Measurements from ENCODE around the gene RYR3. TPM values are rescaled to one million over a fixed set of nuclear protein-coding genes. Genes with fewer than 3 reads are reported as not detected.

The RYR3 gene
- total and polyA plus RNA-seq, 7 experiments from 2014 or later, result 0.10 to 5.3 (median 1.2) TPM; not detected in 3

DNA sequence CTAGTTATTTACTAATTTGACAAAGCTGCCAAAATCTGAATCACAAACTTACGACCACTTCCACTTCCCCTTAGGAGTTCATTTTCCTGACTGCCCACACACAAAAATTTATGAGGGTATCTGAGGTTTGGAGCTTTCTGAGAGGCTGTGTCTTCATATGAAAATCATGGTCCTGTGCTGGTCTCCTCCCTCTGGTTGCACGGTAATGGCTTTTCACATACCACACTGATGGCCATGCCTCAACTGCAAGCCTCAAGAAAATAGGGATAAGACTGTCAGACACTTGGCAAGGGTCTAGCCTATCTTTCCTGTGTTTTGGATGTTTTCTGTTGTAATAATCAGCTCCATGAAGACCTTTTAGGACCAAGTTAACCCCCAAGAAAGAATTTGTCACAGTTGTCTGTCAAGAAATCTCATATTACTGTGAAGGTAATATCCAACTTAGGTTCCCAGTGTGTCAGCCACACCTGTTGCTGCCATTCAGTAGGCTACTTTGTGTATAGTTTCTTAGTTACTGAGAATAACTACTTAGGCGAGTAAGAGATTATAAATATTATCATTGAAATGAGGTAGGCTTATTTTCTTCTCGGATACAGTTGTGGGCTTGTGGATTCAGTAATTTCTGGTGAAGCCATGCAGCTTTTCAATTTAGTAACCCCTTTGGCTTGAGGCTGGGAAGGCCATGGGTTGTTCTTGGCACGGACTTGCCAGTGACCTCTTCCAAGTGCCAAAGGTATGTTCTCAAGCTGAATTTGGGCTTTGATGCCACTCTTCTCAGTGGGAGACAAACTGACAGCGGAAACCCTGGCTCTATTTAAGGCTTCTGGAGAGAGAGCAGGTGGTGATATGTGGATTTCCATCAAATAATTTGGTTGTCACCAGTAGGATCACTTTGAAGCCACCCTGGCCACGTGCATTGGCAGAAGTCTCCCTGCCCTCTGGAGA is 101.1 kb downstream of the RYR3 start:
- ChIA-PET CTCF (no interaction called here), POLR2A (no interaction called here)
- H3K27me3 ChIP-seq (ENCODE audit: control insufficient read depth in 2 of 2, insufficient read depth in 2 of 2, low read length in 2 of 2), result no peaks in the 10 kb centered on the region
- H3K27ac ChIP-seq (ENCODE audit: low read depth, low read length), result no peak overlapping the region
- intact Hi-C loops (cut with micrococcal nuclease), result no loop called here
- peaks cover 0 to 12% (median 5%) of the 10 kb centered on the region in 5 donors for H3K27me3 Mint-ChIP-seq
- DNase-seq (no peak), ATAC-seq (no peak)
- no peaks in the 10 kb centered on the region for H3K9me3 ChIP-seq (ENCODE audit: control insufficient read depth in 2 of 3, low read length in 3 of 3)
- H3K4me3 ChIP-seq (ENCODE audit: low read length), result no peak overlapping the region
- no peaks in the 10 kb centered on the region for H3K4me1 ChIP-seq (ENCODE audit: control insufficient read depth in 2 of 2, insufficient read depth in 2 of 2, low read length in 2 of 2)
- no peaks in the 10 kb centered on the region for H3K36me3 Mint-ChIP-seq
- H3K36me3 ChIP-seq (ENCODE audit: control insufficient read depth in 2 of 3, insufficient read depth in 3 of 3, low read length in 3 of 3), result no peaks in the 10 kb centered on the region
- peaks cover 0 to 5% (median 0%) of the 10 kb centered on the region in 11 donors for H3K9me3 Mint-ChIP-seq
- no peaks in the 10 kb centered on the region for H3K4me1 Mint-ChIP-seq
- no peak overlapping the region for H3K27ac Mint-ChIP-seq
- no peak overlapping the region for H3K4me3 Mint-ChIP-seq

DNA sequence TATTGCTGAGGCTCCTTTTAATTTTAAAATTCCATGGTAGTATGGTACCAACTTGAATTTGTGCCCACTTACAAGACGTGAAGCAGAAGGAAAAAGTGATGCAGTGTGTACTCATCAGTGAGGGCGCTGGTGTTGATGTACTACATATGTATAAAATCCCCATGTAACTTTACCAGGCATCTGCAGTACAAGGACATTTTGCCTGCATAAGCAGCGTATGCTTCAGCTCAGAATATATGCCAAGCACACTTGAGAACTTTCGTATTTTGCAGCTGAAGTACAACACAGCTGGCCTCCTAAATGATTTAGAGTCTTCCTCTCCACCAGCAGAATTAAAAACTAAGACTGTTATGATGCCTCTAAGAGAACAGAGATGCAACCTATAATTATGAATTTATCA is 108.9 kb downstream of the RYR3 start:
- Mint-ChIP-seq H3K9me3 (peaks cover 0 to 4% (median 0%) of the 10 kb centered on the region in 11 donors), H3K4me1 (no peaks in the 10 kb centered on the region), H3K27ac (no peak overlapping the region), H3K4me3 (no peak overlapping the region), H3K36me3 (no peaks in the 10 kb centered on the region), H3K27me3 (peaks cover 7 to 45% (median 21%) of the 10 kb centered on the region in 5 donors)
- Histone ChIP-seq H3K27me3 (ENCODE audit: control insufficient read depth in 2 of 2, insufficient read depth in 2 of 2, low read length in 2 of 2) (no peaks in the 10 kb centered on the region), H3K4me1 (ENCODE audit: control insufficient read depth in 2 of 2, insufficient read depth in 2 of 2, low read length in 2 of 2) (no peaks in the 10 kb centered on the region), H3K4me3 (ENCODE audit: low read length) (no peak overlapping the region), H3K36me3 (ENCODE audit: control insufficient read depth in 2 of 3, insufficient read depth in 3 of 3, low read length in 3 of 3) (no peaks in the 10 kb centered on the region), H3K9me3 (ENCODE audit: control insufficient read depth in 2 of 3, low read length in 3 of 3) (no peaks in the 10 kb centered on the region), H3K27ac (ENCODE audit: low read depth, low read length) (no peak overlapping the region)
- intact Hi-C loops (cut with micrococcal nuclease), result no loop called here
- ChIA-PET CTCF (no interaction called here), POLR2A (no interaction called here)
- ATAC-seq (no peak), DNase-seq (no peak)

DNA sequence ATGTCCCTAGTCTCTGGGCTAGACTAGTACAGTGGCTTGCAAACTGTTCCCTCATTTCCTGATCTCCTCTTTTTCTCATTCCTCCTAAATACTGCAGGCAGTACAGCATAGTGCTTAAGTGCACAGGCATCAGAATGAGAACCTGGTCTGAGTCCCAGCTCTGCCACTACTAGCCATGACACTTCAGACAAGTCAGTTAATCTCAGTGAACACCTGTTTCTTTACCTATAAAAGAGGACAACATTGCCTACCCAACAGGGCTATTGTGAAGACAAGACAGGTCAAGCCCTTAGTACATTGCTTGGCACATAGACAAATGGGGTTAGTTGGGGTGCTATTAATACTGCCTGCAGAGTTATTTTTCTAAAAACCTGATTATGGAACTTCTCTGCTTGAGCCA is 113.3 kb downstream of the RYR3 start:
- H3K36me3 ChIP-seq (ENCODE audit: control insufficient read depth in 2 of 3, insufficient read depth in 3 of 3, low read length in 3 of 3), result no peaks in the 10 kb centered on the region
- Mint-ChIP-seq H3K4me3 (no peak overlapping the region), H3K4me1 (no peaks in the 10 kb centered on the region), H3K27ac (no peak overlapping the region), H3K36me3 (no peaks in the 10 kb centered on the region), H3K27me3 (peaks cover 5 to 22% (median 7%) of the 10 kb centered on the region in 5 donors), H3K9me3 (peaks cover 0 to 12% (median 0%) of the 10 kb centered on the region in 11 donors)
- intact Hi-C loops (cut with micrococcal nuclease), result no loop called here
- no peak for ATAC-seq
- H3K9me3 ChIP-seq (ENCODE audit: control insufficient read depth in 2 of 3, low read length in 3 of 3), result no peaks in the 10 kb centered on the region
- no peaks in the 10 kb centered on the region for H3K4me1 ChIP-seq (ENCODE audit: control insufficient read depth in 2 of 2, insufficient read depth in 2 of 2, low read length in 2 of 2)
- no peak for DNase-seq
- CTCF ChIA-PET, result no interaction called here
- H3K4me3 ChIP-seq (ENCODE audit: low read length), result no peak overlapping the region
- no peaks in the 10 kb centered on the region for H3K27me3 ChIP-seq (ENCODE audit: control insufficient read depth in 2 of 2, insufficient read depth in 2 of 2, low read length in 2 of 2)
- no peak overlapping the region for H3K27ac ChIP-seq (ENCODE audit: low read depth, low read length)
- POLR2A ChIA-PET, result no interaction called here

- Mint-ChIP-seq H3K27me3 (peaks cover 3 to 22% (median 9%) of the 10 kb centered on the region in 5 donors), H3K27ac (no peak overlapping the region), H3K4me1 (no peaks in the 10 kb centered on the region), H3K4me3 (no peak overlapping the region), H3K9me3 (peaks cover 0 to 12% (median 0%) of the 10 kb centered on the region in 11 donors), H3K36me3 (no peaks in the 10 kb centered on the region)
- intact Hi-C loops (cut with micrococcal nuclease), result no loop called here
- POLR2A ChIA-PET, result no interaction called here
- Histone ChIP-seq H3K27ac (ENCODE audit: low read depth, low read length) (no peak overlapping the region), H3K9me3 (ENCODE audit: control insufficient read depth in 2 of 3, low read length in 3 of 3) (no peaks in the 10 kb centered on the region), H3K4me3 (ENCODE audit: low read length) (no peak overlapping the region), H3K4me1 (ENCODE audit: control insufficient read depth in 2 of 2, insufficient read depth in 2 of 2, low read length in 2 of 2) (no peaks in the 10 kb centered on the region), H3K27me3 (ENCODE audit: control insufficient read depth in 2 of 2, insufficient read depth in 2 of 2, low read length in 2 of 2) (no peaks in the 10 kb centered on the region), H3K36me3 (ENCODE audit: control insufficient read depth in 2 of 3, insufficient read depth in 3 of 3, low read length in 3 of 3) (no peaks in the 10 kb centered on the region)
- DNase-seq (no peak), ATAC-seq (no peak)
- CTCF ChIA-PET, result no interaction called here
Measured at GRCh38 chr15:33425142-33425541, 114.4 kb downstream of the RYR3 start.

GRCh38 chr15:33430577-33430976 is 119.8 kb downstream of the RYR3 start:
- Histone ChIP-seq H3K4me1 (ENCODE audit: control insufficient read depth in 2 of 2, insufficient read depth in 2 of 2, low read length in 2 of 2) (no peaks in the 10 kb centered on the region), H3K9me3 (ENCODE audit: control insufficient read depth in 2 of 3, low read length in 3 of 3) (no peaks in the 10 kb centered on the region), H3K27me3 (ENCODE audit: control insufficient read depth in 2 of 2, insufficient read depth in 2 of 2, low read length in 2 of 2) (no peaks in the 10 kb centered on the region), H3K4me3 (ENCODE audit: low read length) (no peak overlapping the region), H3K36me3 (ENCODE audit: control insufficient read depth in 2 of 3, insufficient read depth in 3 of 3, low read length in 3 of 3) (no peaks in the 10 kb centered on the region), H3K27ac (ENCODE audit: low read depth, low read length) (no peak overlapping the region)
- intact Hi-C loops (cut with micrococcal nuclease), result no loop called here
- no peak for ATAC-seq
- ChIA-PET POLR2A (no interaction called here), CTCF (no interaction called here)
- Mint-ChIP-seq H3K9me3 (peaks cover 0 to 12% (median 1%) of the 10 kb centered on the region in 11 donors), H3K27me3 (peaks cover 0 to 8% (median 3%) of the 10 kb centered on the region in 5 donors), H3K4me3 (no peak overlapping the region), H3K36me3 (no peaks in the 10 kb centered on the region), H3K4me1 (no peaks in the 10 kb centered on the region), H3K27ac (no peak overlapping the region)
- no peak for DNase-seq

DNA sequence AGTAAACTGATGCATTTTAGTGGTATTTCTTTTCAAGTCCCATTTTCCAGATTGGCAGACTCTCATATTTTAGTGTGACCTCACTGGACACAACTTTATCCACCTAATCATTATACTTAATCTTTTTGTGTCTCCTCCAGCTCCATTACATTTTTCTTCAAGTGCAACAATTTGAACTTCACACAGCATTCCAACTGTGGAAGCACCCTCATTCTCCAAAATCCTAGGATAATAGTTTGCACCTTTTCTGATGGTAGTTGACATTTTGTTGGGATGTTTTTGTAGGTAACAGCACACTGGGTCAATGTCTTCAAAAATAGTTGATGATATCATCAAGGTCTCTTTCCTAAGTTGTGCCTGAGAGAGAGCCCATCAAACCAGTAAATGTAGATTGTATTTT is 123.1 kb downstream of the RYR3 start:
- ATAC-seq (no peak), DNase-seq (no peak)
- no peaks in the 10 kb centered on the region for H3K36me3 Mint-ChIP-seq
- H3K27ac ChIP-seq (ENCODE audit: low read depth, low read length), result no peak overlapping the region
- H3K4me1 Mint-ChIP-seq, result no peaks in the 10 kb centered on the region
- H3K9me3 Mint-ChIP-seq, result peaks cover 0 to 6% (median 0%) of the 10 kb centered on the region in 11 donors
- ChIA-PET POLR2A (no interaction called here), CTCF (no interaction called here)
- peaks cover 2 to 16% (median 13%) of the 10 kb centered on the region in 5 donors for H3K27me3 Mint-ChIP-seq
- H3K4me3 ChIP-seq (ENCODE audit: low read length), result no peak overlapping the region
- H3K27me3 ChIP-seq (ENCODE audit: control insufficient read depth in 2 of 2, insufficient read depth in 2 of 2, low read length in 2 of 2), result no peaks in the 10 kb centered on the region
- H3K4me3 Mint-ChIP-seq, result no peak overlapping the region
- intact Hi-C loops (cut with micrococcal nuclease), result no loop called here
- no peaks in the 10 kb centered on the region for H3K36me3 ChIP-seq (ENCODE audit: control insufficient read depth in 2 of 3, insufficient read depth in 3 of 3, low read length in 3 of 3)
- no peak overlapping the region for H3K27ac Mint-ChIP-seq
- H3K9me3 ChIP-seq (ENCODE audit: control insufficient read depth in 2 of 3, low read length in 3 of 3), result no peaks in the 10 kb centered on the region
- H3K4me1 ChIP-seq (ENCODE audit: control insufficient read depth in 2 of 2, insufficient read depth in 2 of 2, low read length in 2 of 2), result no peaks in the 10 kb centered on the region

DNA sequence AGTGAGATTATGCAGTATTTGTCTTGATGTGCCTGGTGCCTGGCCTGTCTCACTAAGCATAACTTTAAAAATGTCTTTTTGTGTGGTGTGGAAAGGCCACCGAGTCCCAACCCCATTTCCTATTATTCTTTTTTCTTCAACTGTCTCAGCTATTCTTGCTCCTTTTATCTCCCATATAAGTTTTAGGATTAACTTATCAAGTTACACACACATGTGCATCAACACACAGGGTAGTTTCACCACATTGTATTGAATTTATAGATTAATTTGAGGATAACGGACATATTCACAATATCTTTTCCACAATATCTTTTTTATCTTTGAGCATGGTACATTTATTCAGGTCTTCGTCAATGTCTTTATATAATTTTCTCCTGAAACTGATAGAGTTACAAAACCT is 127.6 kb downstream of the RYR3 start:
- CTCF ChIA-PET, result no interaction called here
- no peak overlapping the region for H3K4me3 ChIP-seq (ENCODE audit: low read length)
- no peak for DNase-seq
- intact Hi-C loops (cut with micrococcal nuclease), result no loop called here
- no peak overlapping the region for H3K4me3 Mint-ChIP-seq
- H3K36me3 Mint-ChIP-seq, result no peaks in the 10 kb centered on the region
- POLR2A ChIA-PET, result no interaction called here
- no peak overlapping the region for H3K27ac ChIP-seq (ENCODE audit: low read depth, low read length)
- peaks cover 0 to 6% (median 0%) of the 10 kb centered on the region in 11 donors for H3K9me3 Mint-ChIP-seq
- peaks cover 3 to 34% (median 20%) of the 10 kb centered on the region in 5 donors for H3K27me3 Mint-ChIP-seq
- H3K4me1 Mint-ChIP-seq, result no peaks in the 10 kb centered on the region
- H3K27me3 ChIP-seq (ENCODE audit: control insufficient read depth in 2 of 2, insufficient read depth in 2 of 2, low read length in 2 of 2), result no peaks in the 10 kb centered on the region
- H3K9me3 ChIP-seq (ENCODE audit: control insufficient read depth in 2 of 3, low read length in 3 of 3), result no peaks in the 10 kb centered on the region
- H3K27ac Mint-ChIP-seq, result no peak overlapping the region
- H3K4me1 ChIP-seq (ENCODE audit: control insufficient read depth in 2 of 2, insufficient read depth in 2 of 2, low read length in 2 of 2), result no peaks in the 10 kb centered on the region
- no peak for ATAC-seq
- no peaks in the 10 kb centered on the region for H3K36me3 ChIP-seq (ENCODE audit: control insufficient read depth in 2 of 3, insufficient read depth in 3 of 3, low read length in 3 of 3)
